IMR-90 (cell line): ENCODE results near the gene TUBGCP2. TPM values are rescaled to one million over a fixed set of nuclear protein-coding genes. Genes with fewer than 3 reads are reported as not detected.

ENCODE experiments used
- ATAC-seq: fragments of 200-7000 bp; cut with Tn5 transposase; 2 replicates; pipeline ENCODE4 v1.9.1; 2020; ENCODE audit warnings: low read depth, mild to moderate bottlenecking, moderate library complexity
- BruUV-seq: library from RNA; stranded (reverse); fragments of 400-500 nt; replicated peaks from 2 replicates; lab custom pipeline; 2021; lab: Mats Ljungman, UMichigan
- CTCF ChIA-PET: fragments of 300-600 bp; formaldehyde crosslinking; extraction: SDS; loops from one replicate; lab custom pipeline; 2021; ENCODE audit warnings: antibody characterized with exemption; lab: Yijun Ruan, JAX
- POLR2A ChIA-PET: fragments of 300-600 bp; sonication (Branson Sonifier 250); formaldehyde crosslinking; loops from one replicate; lab custom pipeline; 2022; ENCODE audit warnings: antibody characterized with exemption; ENCODE audit not compliant: unreplicated experiment; lab: Charles Lee
- DNase-seq: peaks from one replicate; pipeline ENCODE4 v3.0.0; 2013
- H2AFZ ChIP-seq: replicated peaks from 2 replicates; pipeline ENCODE3; 2013; ENCODE audit warnings: low read length, mild to moderate bottlenecking; ENCODE audit not compliant: poor library complexity
- H2AK5ac ChIP-seq: 2 replicates; pipeline ENCODE4 v1.6.1; 2013; ENCODE audit warnings: low read depth, low read length, inconsistent platforms
- H2AK9ac ChIP-seq: replicated peaks from 2 replicates; pipeline ENCODE3; 2013; ENCODE audit warnings: mild to moderate bottlenecking, low read depth, low read length, moderate library complexity; ENCODE audit not compliant: poor library complexity
- H2BK120ac ChIP-seq: 2 replicates; pipeline ENCODE4 v1.6.1; 2013; ENCODE audit warnings: low read depth, low read length, inconsistent platforms
- H2BK15ac ChIP-seq: 3 replicates; pipeline ENCODE4 v1.6.1; 2013; ENCODE audit warnings: low read depth, low read length, inconsistent platforms
- H2BK20ac ChIP-seq: 2 replicates; pipeline ENCODE4 v1.6.1; 2013; ENCODE audit warnings: low read depth, mild to moderate bottlenecking, inconsistent platforms, low read length, moderate library complexity
- H2BK5ac ChIP-seq: 2 replicates; pipeline ENCODE4 v1.6.1; 2013; ENCODE audit warnings: mild to moderate bottlenecking, low read depth, low read length, inconsistent platforms; ENCODE audit not compliant: poor library complexity, severe bottlenecking
- H3K14ac ChIP-seq: replicated peaks from 2 replicates; pipeline ENCODE4 v1.6.1; 2013; ENCODE audit warnings: low read depth, low read length, inconsistent platforms
- H3K18ac ChIP-seq: 2 replicates; pipeline ENCODE4 v1.6.1; 2013; ENCODE audit warnings: low read depth, low read length, control low read depth
- H3K23ac ChIP-seq: 2 replicates; pipeline ENCODE4 v1.6.1; 2013; ENCODE audit warnings: low read depth, low read length, inconsistent platforms
- H3K27ac ChIP-seq: 2 replicates; pipeline ENCODE4 v1.5.1; 2013; ENCODE audit warnings: mild to moderate bottlenecking, control low read depth, low read length; ENCODE audit not compliant: insufficient read depth
- H3K27me3 ChIP-seq: 2 replicates; pipeline ENCODE4 v1.6.1; 2013; ENCODE audit warnings: low read length; ENCODE audit not compliant: control insufficient read depth, insufficient read depth
- H3K36me3 ChIP-seq: 2 replicates; pipeline ENCODE4 v1.6.1; 2013; ENCODE audit warnings: low read length, mixed read lengths; ENCODE audit not compliant: control insufficient read depth, insufficient read depth
- H3K4ac ChIP-seq: 2 replicates; pipeline ENCODE4 v1.6.1; 2013; ENCODE audit warnings: low read depth, low read length, inconsistent platforms
- H3K4me1 ChIP-seq: 2 replicates; pipeline ENCODE4 v1.6.1; 2013; ENCODE audit warnings: low read length, mixed read lengths; ENCODE audit not compliant: control insufficient read depth, insufficient read depth
- H3K4me2 ChIP-seq: 2 replicates; pipeline ENCODE4 v1.6.1; 2013; ENCODE audit warnings: low read depth, mild to moderate bottlenecking, control low read depth, low read length, moderate library complexity
- H3K4me3 ChIP-seq: 2 replicates; pipeline ENCODE4 v1.5.1; 2013; ENCODE audit warnings: low read depth, mild to moderate bottlenecking, control low read depth, low read length, moderate library complexity; ENCODE audit not compliant: insufficient read depth
- H3K56ac ChIP-seq: 2 replicates; pipeline ENCODE4 v1.6.1; 2013; ENCODE audit warnings: low read length, inconsistent platforms; ENCODE audit not compliant: insufficient read depth; ENCODE audit errors: extremely low read depth
- H3K79me1 ChIP-seq, 2 experiments: 2 replicates each; pipeline ENCODE4 v1.6.1; 2013; ENCODE audit warnings: low read length in 2 of 2, inconsistent platforms in 1 of 2, low read depth in 1 of 2
- H3K9ac ChIP-seq: 2 replicates; pipeline ENCODE4 v1.6.1; 2013; ENCODE audit warnings: low read depth, low read length, control low read depth
- H3K9me1 ChIP-seq: 2 replicates; pipeline ENCODE4 v1.6.1; 2013; ENCODE audit warnings: low read length, inconsistent platforms; ENCODE audit not compliant: insufficient read depth
- H3K9me3 ChIP-seq: 2 replicates; pipeline ENCODE4 v1.6.1; 2013; ENCODE audit warnings: low read length; ENCODE audit not compliant: control insufficient read depth, insufficient read depth
- H4K20me1 ChIP-seq: 2 replicates; pipeline ENCODE4 v1.6.1; 2013; ENCODE audit warnings: low read length, inconsistent platforms; ENCODE audit not compliant: insufficient read depth
- H4K5ac ChIP-seq: 2 replicates; pipeline ENCODE4 v1.6.1; 2013; ENCODE audit warnings: mild to moderate bottlenecking, low read depth, low read length, control low read depth
- H4K8ac ChIP-seq, 2 experiments: 2 replicates each; pipeline ENCODE4 v1.6.1; 2013; ENCODE audit warnings: low read depth in 2 of 2, low read length in 2 of 2, control low read depth in 1 of 2, inconsistent platforms in 1 of 2
- H4K91ac ChIP-seq: 2 replicates; pipeline ENCODE4 v1.6.1; 2013; ENCODE audit warnings: low read depth, low read length, inconsistent platforms; ENCODE audit not compliant: insufficient read depth
- BHLHE40 ChIP-seq: fragments of 150-350 bp; IDR thresholded peaks from 2 replicates; pipeline ENCODE4 v1.6.1; 2016; ENCODE audit warnings: mild to moderate bottlenecking, low read depth, low read length
- CHD1 ChIP-seq: IDR thresholded peaks from 2 replicates; pipeline ENCODE4 v1.6.1; 2012; ENCODE audit warnings: low read depth, low read length, improper control_type of control experiment
- FOS ChIP-seq: fragments of 150-350 bp; IDR thresholded peaks from 2 replicates; pipeline ENCODE4 v1.6.1; 2016; ENCODE audit warnings: low read depth, low read length
- MAZ ChIP-seq: IDR thresholded peaks from 2 replicates; pipeline ENCODE4 v1.6.1; 2012; ENCODE audit warnings: low read depth, mild to moderate bottlenecking, low read length, improper control_type of control experiment, moderate library complexity, borderline replicate concordance
- NFE2L2 ChIP-seq: fragments of 150-350 bp; IDR thresholded peaks from 2 replicates; pipeline ENCODE4 v1.6.1; 2016; ENCODE audit warnings: low read depth, mild to moderate bottlenecking, low read length
- WGBS, 2 experiments: methylation state at CpG; one replicate each; pipeline versions ENCODE4 v1.1.5 to v1.1.7; 2013; ENCODE audit warnings: missing lambda C conversion rate in 2 of 2; ENCODE audit not compliant: insufficient read length in 1 of 2; ENCODE audit errors: extremely low coverage in 2 of 2; 5-methylcytosine and 5-hydroxymethylcytosine counted together
- dilution Hi-C: fragments of 300-500 bp; cut with HindIII; formaldehyde crosslinking; loops from one replicate; pipeline ENCODE4 v1.14.3; 2018; ENCODE audit warnings: low sequenced_read_pairs; ENCODE audit not compliant: unreplicated experiment
- in situ Hi-C: fragments of 300-500 bp; cut with MboI; formaldehyde crosslinking; loops from 3 replicates; pipeline ENCODE4 v1.14.3; 2019; ENCODE audit warnings: low sequenced_read_pairs, inconsistent platforms, mixed read lengths
- intact Hi-C: fragments of 100-400 bp; cut with micrococcal nuclease; formaldehyde crosslinking; loops from 2 replicates; pipeline ENCODE4 v1.10.0; 2022
- polyA plus RNA-seq, 3 experiments: library from polyadenylated mRNA; depleted of rRNA; stranded (reverse); fragments of >200 nt; gene quantifications; 2 replicates each; pipeline ENCODE4 v1.2.3, GENCODE V29; 2012; ENCODE audit warnings: low replicate concordance in 1 of 3
- total RNA-seq: library from RNA; depleted of rRNA; stranded (reverse); fragments of >200 nt; gene quantifications from 2 replicates; pipeline ENCODE4 v1.2.3, GENCODE V29; 2012
- TF ChIP-seq, protein P1 (sequence below): fragments of 150-350 bp; IDR thresholded peaks from 2 replicates; pipeline ENCODE4 v1.6.1; 2017; ENCODE audit warnings: mild to moderate bottlenecking, antibody characterized with exemption, low read length, low read depth

Gene TUBGCP2
- total and polyA plus RNA-seq, 2 of the 4 experiments (the other 2 are of a cell fraction), result 48.1 to 72.6 TPM

GRCh38 chr10:133287832-133288500 lies 20.7 kb downstream of the TUBGCP2 start:
- dilution Hi-C loops, result no loop called here

More at GRCh38 chr10:133287832-133288500, 20.7 kb downstream of the TUBGCP2 start:
- H4K91ac ChIP-seq, result no peak overlapping the region
- no peak overlapping the region for H2BK15ac ChIP-seq
- no peak for ATAC-seq
- H3K4me1 ChIP-seq, result peaks cover 5% of the 10 kb centered on the region
- H2AK5ac ChIP-seq, result no peak overlapping the region
- H3K79me1 ChIP-seq, result peaks cover 3 to 25% of the 10 kb centered on the region in 2 experiments; a peak in 3 of 4 replicates
- H3K18ac ChIP-seq, result no peak overlapping the region
- TF ChIP-seq MAZ (no peak), CHD1 (no peak), BHLHE40 (no peak), FOS (no peak), NFE2L2 (no peak)
- TF ChIP-seq, protein P1, sequence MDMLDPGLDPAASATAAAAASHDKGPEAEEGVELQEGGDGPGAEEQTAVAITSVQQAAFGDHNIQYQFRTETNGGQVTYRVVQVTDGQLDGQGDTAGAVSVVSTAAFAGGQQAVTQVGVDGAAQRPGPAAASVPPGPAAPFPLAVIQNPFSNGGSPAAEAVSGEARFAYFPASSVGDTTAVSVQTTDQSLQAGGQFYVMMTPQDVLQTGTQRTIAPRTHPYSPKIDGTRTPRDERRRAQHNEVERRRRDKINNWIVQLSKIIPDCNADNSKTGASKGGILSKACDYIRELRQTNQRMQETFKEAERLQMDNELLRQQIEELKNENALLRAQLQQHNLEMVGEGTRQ, result no peak
- H2AFZ ChIP-seq, result no peak overlapping the region
- BruUV-seq, result no TSS peak
- H3K4ac ChIP-seq, result no peak overlapping the region
- WGBS, 2 experiments, result 98% methylated on average over 26 of the region's 46 CpGs; no CpG with 5 or more reads in 1 of the 2 experiments
- CTCF ChIA-PET, result no interaction called here
- H3K27ac ChIP-seq, result no peak overlapping the region
- H3K36me3 ChIP-seq, result peaks cover 67% of the 10 kb centered on the region
- H3K9me3 ChIP-seq, result no peaks in the 10 kb centered on the region
- no peak overlapping the region for H2BK5ac ChIP-seq
- H3K4me3 ChIP-seq, result no peak overlapping the region
- no peaks in the 10 kb centered on the region for H4K20me1 ChIP-seq
- no peak overlapping the region for H2BK120ac ChIP-seq
- intact Hi-C loops (no loop called here), in situ Hi-C loops (no loop called here)
- peaks cover 8% of the 10 kb centered on the region for H3K9me1 ChIP-seq
- H4K8ac ChIP-seq, result no peak overlapping the region
- no peak overlapping the region for H2BK20ac ChIP-seq
- POLR2A ChIA-PET, result no interaction called here
- no peak overlapping the region for H3K4me2 ChIP-seq
- no peak overlapping the region for H3K14ac ChIP-seq
- DNase-seq, result no peak
- H3K56ac ChIP-seq, result no peak overlapping the region
- no peak overlapping the region for H3K23ac ChIP-seq
- no peaks in the 10 kb centered on the region for H3K27me3 ChIP-seq
- H2AK9ac ChIP-seq, result no peak overlapping the region
- H4K5ac ChIP-seq, result no peak overlapping the region
- no peak overlapping the region for H3K9ac ChIP-seq
